ENCODE measurements around the gene HLA-DRA.

DNA sequence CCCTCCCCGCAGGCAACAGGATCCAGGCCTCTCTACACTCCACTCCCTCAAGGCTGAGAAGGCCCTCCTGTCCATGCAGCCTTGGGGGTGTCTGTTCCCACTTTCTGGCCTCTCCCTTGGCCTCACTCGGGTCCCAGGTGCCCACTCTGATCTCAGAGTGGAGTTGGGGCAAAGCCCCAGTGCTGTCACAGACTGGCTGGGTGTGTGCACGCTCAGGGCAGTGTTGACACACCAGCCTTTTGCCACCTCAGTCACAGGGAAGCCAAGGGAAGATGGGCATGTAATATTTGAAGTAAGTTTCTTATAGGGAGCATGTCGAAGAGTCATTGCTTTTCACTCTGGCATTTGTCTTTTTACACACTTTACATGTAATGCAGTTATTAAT lies 44.9 kb downstream of the HLA-DRA start:
- TF ChIP-seq JUN (CRISPR knock-in tag; IDR thresholded peaks at IDR 0.05) (no peak), NFE2L1 (CRISPR knock-in tag; IDR thresholded peaks at IDR 0.05) (no peak), OVOL2 (CRISPR knock-in tag; IDR thresholded peaks at IDR 0.05; ENCODE audit: borderline replicate concordance) (no peak), NFYB (CRISPR knock-in tag; conservative IDR thresholded peaks at IDR 0.05; ENCODE audit: low read depth) (no peak), HMGA2 (CRISPR knock-in tag; IDR thresholded peaks at IDR 0.05) (no peak), ESRRA (CRISPR knock-in tag; IDR thresholded peaks at IDR 0.05; ENCODE audit: borderline replicate concordance) (no peak), ATF1 (CRISPR knock-in tag; IDR thresholded peaks at IDR 0.05) (no peak)
- TF ChIP-seq, protein P1, sequence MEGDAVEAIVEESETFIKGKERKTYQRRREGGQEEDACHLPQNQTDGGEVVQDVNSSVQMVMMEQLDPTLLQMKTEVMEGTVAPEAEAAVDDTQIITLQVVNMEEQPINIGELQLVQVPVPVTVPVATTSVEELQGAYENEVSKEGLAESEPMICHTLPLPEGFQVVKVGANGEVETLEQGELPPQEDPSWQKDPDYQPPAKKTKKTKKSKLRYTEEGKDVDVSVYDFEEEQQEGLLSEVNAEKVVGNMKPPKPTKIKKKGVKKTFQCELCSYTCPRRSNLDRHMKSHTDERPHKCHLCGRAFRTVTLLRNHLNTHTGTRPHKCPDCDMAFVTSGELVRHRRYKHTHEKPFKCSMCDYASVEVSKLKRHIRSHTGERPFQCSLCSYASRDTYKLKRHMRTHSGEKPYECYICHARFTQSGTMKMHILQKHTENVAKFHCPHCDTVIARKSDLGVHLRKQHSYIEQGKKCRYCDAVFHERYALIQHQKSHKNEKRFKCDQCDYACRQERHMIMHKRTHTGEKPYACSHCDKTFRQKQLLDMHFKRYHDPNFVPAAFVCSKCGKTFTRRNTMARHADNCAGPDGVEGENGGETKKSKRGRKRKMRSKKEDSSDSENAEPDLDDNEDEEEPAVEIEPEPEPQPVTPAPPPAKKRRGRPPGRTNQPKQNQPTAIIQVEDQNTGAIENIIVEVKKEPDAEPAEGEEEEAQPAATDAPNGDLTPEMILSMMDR (IDR thresholded peaks at IDR 0.05) = no peak
- TF ChIP-seq, protein P2, sequence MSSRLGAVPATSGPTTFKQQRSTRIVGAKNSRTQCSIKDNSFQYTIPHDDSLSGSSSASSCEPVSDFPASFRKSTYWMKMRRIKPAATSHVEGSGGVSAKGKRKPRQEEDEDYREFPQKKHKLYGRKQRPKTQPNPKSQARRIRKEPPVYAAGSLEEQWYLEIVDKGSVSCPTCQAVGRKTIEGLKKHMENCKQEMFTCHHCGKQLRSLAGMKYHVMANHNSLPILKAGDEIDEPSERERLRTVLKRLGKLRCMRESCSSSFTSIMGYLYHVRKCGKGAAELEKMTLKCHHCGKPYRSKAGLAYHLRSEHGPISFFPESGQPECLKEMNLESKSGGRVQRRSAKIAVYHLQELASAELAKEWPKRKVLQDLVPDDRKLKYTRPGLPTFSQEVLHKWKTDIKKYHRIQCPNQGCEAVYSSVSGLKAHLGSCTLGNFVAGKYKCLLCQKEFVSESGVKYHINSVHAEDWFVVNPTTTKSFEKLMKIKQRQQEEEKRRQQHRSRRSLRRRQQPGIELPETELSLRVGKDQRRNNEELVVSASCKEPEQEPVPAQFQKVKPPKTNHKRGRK (CRISPR knock-in tag; IDR thresholded peaks at IDR 0.05; ENCODE audit: borderline replicate concordance) = no peak
- TF ChIP-seq, protein P3, sequence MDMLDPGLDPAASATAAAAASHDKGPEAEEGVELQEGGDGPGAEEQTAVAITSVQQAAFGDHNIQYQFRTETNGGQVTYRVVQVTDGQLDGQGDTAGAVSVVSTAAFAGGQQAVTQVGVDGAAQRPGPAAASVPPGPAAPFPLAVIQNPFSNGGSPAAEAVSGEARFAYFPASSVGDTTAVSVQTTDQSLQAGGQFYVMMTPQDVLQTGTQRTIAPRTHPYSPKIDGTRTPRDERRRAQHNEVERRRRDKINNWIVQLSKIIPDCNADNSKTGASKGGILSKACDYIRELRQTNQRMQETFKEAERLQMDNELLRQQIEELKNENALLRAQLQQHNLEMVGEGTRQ (CRISPR knock-in tag; IDR thresholded peaks at IDR 0.05) = no peak
- TF ChIP-seq, protein P4, sequence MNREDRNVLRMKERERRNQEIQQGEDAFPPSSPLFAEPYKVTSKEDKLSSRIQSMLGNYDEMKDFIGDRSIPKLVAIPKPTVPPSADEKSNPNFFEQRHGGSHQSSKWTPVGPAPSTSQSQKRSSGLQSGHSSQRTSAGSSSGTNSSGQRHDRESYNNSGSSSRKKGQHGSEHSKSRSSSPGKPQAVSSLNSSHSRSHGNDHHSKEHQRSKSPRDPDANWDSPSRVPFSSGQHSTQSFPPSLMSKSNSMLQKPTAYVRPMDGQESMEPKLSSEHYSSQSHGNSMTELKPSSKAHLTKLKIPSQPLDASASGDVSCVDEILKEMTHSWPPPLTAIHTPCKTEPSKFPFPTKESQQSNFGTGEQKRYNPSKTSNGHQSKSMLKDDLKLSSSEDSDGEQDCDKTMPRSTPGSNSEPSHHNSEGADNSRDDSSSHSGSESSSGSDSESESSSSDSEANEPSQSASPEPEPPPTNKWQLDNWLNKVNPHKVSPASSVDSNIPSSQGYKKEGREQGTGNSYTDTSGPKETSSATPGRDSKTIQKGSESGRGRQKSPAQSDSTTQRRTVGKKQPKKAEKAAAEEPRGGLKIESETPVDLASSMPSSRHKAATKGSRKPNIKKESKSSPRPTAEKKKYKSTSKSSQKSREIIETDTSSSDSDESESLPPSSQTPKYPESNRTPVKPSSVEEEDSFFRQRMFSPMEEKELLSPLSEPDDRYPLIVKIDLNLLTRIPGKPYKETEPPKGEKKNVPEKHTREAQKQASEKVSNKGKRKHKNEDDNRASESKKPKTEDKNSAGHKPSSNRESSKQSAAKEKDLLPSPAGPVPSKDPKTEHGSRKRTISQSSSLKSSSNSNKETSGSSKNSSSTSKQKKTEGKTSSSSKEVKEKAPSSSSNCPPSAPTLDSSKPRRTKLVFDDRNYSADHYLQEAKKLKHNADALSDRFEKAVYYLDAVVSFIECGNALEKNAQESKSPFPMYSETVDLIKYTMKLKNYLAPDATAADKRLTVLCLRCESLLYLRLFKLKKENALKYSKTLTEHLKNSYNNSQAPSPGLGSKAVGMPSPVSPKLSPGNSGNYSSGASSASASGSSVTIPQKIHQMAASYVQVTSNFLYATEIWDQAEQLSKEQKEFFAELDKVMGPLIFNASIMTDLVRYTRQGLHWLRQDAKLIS (CRISPR knock-in tag; IDR thresholded peaks at IDR 0.05; ENCODE audit: borderline replicate concordance) = no peak
- TF ChIP-seq, protein P5, sequence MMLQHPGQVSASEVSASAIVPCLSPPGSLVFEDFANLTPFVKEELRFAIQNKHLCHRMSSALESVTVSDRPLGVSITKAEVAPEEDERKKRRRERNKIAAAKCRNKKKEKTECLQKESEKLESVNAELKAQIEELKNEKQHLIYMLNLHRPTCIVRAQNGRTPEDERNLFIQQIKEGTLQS (CRISPR knock-in tag; conservative IDR thresholded peaks at IDR 0.05) = no peak
